Loucy (cell line): Measurements from ENCODE around the gene NEO1.

Source experiments
- H2AFZ ChIP-seq: fragments of 200-600 bp; sonication (generic); 2 replicates; pipeline ENCODE4 v1.6.0; 2016; ENCODE audit warnings: antibody characterized with exemption, mild to moderate bottlenecking, low read length, moderate library complexity
- H3F3A ChIP-seq: fragments of 200-600 bp; 2 replicates; pipeline ENCODE4 v1.6.0; 2016; ENCODE audit warnings: antibody characterized with exemption, low read depth, mild to moderate bottlenecking
- H3K27me3 ChIP-seq: fragments of 200-600 bp; sonication (generic); 2 replicates; pipeline ENCODE4 v1.6.1; 2014; ENCODE audit warnings: low read length, mild to moderate bottlenecking; ENCODE audit not compliant: insufficient read depth, poor library complexity, severe bottlenecking
- H3K36me3 ChIP-seq: fragments of 200-600 bp; sonication (generic); 2 replicates; pipeline ENCODE4 v1.6.1; 2016; ENCODE audit warnings: low read length; ENCODE audit not compliant: insufficient read depth
- H3K4me1 ChIP-seq: fragments of 200-600 bp; sonication (generic); 2 replicates; pipeline ENCODE4 v1.5.1; 2014; ENCODE audit warnings: low read length, mild to moderate bottlenecking; ENCODE audit not compliant: insufficient read depth, poor library complexity, severe bottlenecking
- H3K4me2 ChIP-seq: fragments of 200-600 bp; sonication (generic); 2 replicates; pipeline ENCODE4 v1.6.0; 2014; ENCODE audit warnings: antibody characterized with exemption, low read length, low read depth, mild to moderate bottlenecking; ENCODE audit not compliant: poor library complexity, severe bottlenecking
- H3K4me3 ChIP-seq: fragments of 200-600 bp; sonication (generic); 2 replicates; pipeline ENCODE4 v1.5.1; 2014; ENCODE audit warnings: low read length, mild to moderate bottlenecking, mixed read lengths; ENCODE audit not compliant: poor library complexity, severe bottlenecking
- H3K79me2 ChIP-seq: fragments of 200-600 bp; sonication (generic); 2 replicates; pipeline ENCODE4 v1.6.1; 2014; ENCODE audit warnings: low read length; ENCODE audit not compliant: insufficient read depth
- H3K9ac ChIP-seq: fragments of 200-600 bp; sonication (generic); 2 replicates; pipeline ENCODE4 v1.6.0; 2014; ENCODE audit warnings: mild to moderate bottlenecking, low read depth, low read length, moderate library complexity; ENCODE audit not compliant: poor library complexity, severe bottlenecking
- H3K9me2 ChIP-seq: fragments of 200-600 bp; sonication (generic); replicated peaks from 2 replicates; pipeline ENCODE4 v1.6.1; 2016; ENCODE audit warnings: low read depth, low read length, mixed read lengths
- H3K9me3 ChIP-seq: fragments of 200-600 bp; sonication (generic); 2 replicates; pipeline ENCODE4 v1.6.1; 2014; ENCODE audit warnings: mild to moderate bottlenecking, antibody characterized with exemption, low read length, low read depth; ENCODE audit not compliant: insufficient read depth
- H4K20me1 ChIP-seq: fragments of 200-600 bp; sonication (generic); 2 replicates; pipeline ENCODE4 v1.6.0; 2014; ENCODE audit warnings: antibody characterized with exemption, low read length, mild to moderate bottlenecking; ENCODE audit not compliant: insufficient read depth, poor library complexity, severe bottlenecking
- EZH2phosphoT487 ChIP-seq: fragments of 200-600 bp; IDR thresholded peaks from 2 replicates; pipeline ENCODE4 v1.6.1; 2018; ENCODE audit warnings: antibody characterized with exemption, mild to moderate bottlenecking, moderate library complexity, borderline replicate concordance
- TF ChIP-seq, protein P1 (sequence below): fragments of 200-600 bp; sonication (generic); conservative IDR thresholded peaks from 2 replicates; pipeline ENCODE4 v1.5.1; 2014; ENCODE audit warnings: mild to moderate bottlenecking, antibody characterized with exemption, low read length

NEO1 gene

GRCh38 chr15:73338606-73339374 is 286.5 kb downstream of the NEO1 start:
- Histone ChIP-seq H3K27me3 (no peaks in the 10 kb centered on the region), H3K9me2 (no peaks in the 10 kb centered on the region), H3K4me1 (no peaks in the 10 kb centered on the region), H3F3A (no peaks in the 10 kb centered on the region), H3K36me3 (no peaks in the 10 kb centered on the region), H4K20me1 (no peaks in the 10 kb centered on the region), H2AFZ (no peak overlapping the region), H3K4me3 (no peak overlapping the region), H3K9me3 (no peaks in the 10 kb centered on the region), H3K9ac (no peak overlapping the region), H3K79me2 (no peaks in the 10 kb centered on the region), H3K4me2 (no peak overlapping the region)
- TF ChIP-seq EZH2phosphoT487 = no peak

DNA sequence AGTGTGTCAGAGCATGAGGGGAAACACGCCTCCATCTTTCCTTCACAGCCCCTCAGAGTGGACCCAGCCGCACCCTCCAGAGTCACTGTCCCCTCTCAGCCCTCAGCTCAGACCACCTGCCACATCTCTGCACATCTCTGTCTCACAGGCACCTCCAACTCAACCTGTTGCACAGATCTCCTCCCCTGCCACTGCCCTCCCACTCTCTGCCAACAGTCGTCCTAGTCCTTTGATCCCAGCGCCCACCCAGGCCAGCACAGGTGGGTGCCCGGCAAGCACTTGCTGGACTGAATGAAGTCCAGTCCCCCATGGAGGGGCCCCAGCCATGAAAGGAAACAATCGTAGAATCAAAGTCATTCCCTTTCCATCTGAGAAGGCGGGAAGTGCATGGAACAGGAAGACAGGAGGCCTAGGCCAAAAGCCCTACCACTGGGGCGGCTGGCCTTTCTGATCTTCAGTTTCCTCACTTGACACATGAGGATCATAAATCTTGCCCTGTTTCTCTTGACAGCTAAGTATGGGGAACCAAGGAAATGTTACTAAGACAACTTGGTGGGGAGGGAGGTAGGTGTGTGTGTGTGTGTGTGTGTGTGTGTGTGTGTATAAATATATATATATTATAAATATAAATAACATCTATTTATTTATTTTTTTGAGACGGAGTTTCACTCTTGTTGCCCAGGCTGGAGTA is 288.4 kb downstream of the NEO1 start:
- no peaks in the 10 kb centered on the region for H3K9me2 ChIP-seq
- TF ChIP-seq, protein P1, sequence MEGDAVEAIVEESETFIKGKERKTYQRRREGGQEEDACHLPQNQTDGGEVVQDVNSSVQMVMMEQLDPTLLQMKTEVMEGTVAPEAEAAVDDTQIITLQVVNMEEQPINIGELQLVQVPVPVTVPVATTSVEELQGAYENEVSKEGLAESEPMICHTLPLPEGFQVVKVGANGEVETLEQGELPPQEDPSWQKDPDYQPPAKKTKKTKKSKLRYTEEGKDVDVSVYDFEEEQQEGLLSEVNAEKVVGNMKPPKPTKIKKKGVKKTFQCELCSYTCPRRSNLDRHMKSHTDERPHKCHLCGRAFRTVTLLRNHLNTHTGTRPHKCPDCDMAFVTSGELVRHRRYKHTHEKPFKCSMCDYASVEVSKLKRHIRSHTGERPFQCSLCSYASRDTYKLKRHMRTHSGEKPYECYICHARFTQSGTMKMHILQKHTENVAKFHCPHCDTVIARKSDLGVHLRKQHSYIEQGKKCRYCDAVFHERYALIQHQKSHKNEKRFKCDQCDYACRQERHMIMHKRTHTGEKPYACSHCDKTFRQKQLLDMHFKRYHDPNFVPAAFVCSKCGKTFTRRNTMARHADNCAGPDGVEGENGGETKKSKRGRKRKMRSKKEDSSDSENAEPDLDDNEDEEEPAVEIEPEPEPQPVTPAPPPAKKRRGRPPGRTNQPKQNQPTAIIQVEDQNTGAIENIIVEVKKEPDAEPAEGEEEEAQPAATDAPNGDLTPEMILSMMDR = no peak
- no peak for TF ChIP-seq EZH2phosphoT487
- no peak overlapping the region for H3K9ac ChIP-seq
- H3F3A ChIP-seq = no peaks in the 10 kb centered on the region
- H3K36me3 ChIP-seq = no peaks in the 10 kb centered on the region
- no peaks in the 10 kb centered on the region for H3K79me2 ChIP-seq
- no peak overlapping the region for H3K4me3 ChIP-seq
- no peaks in the 10 kb centered on the region for H3K9me3 ChIP-seq
- H3K4me1 ChIP-seq = no peaks in the 10 kb centered on the region
- no peak overlapping the region for H2AFZ ChIP-seq
- H3K4me2 ChIP-seq = no peak overlapping the region
- H4K20me1 ChIP-seq = no peaks in the 10 kb centered on the region
- H3K27me3 ChIP-seq = no peaks in the 10 kb centered on the region

DNA sequence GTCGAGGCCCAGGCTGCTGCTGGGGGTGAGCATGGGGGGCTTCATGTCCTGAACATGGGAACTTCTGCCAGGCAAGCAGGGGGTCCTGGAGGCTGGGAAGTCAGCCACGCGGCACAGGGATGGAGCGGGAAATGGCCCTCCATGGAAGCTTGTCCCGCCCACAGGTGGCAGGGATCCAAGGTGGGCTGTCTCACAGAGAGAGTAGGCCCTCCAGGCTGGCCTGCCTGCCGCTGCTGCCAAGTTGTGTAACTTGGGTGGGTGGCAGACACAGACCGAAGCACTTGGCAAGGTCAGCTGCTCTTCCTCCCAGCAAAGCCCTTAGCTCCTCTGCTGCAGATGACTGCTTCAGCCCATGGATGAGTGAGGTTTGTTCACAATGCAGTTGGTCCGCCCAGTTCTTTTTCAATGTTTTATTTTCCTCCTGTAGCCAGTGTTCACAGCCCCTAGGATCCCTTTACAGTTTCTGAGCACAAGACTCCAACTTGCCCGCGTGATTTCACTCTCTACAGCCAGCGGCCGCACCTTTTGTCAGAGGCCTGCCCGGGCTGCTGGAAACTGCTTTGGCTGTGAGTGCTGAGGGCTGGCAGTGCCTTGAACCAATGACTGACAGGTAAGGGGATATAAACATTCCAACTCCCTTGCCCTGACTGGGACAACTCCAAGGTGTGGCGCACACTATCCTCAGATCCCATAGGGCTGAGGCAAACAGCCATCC is 289.8 kb downstream of the NEO1 start:
- Histone ChIP-seq H3K27me3 (no peaks in the 10 kb centered on the region), H3K36me3 (no peaks in the 10 kb centered on the region), H3K4me1 (no peaks in the 10 kb centered on the region), H3K9me2 (no peaks in the 10 kb centered on the region), H2AFZ (no peak overlapping the region), H3K4me2 (no peak overlapping the region), H3K79me2 (no peaks in the 10 kb centered on the region), H3K9me3 (no peaks in the 10 kb centered on the region), H3K9ac (no peak overlapping the region), H3F3A (no peaks in the 10 kb centered on the region), H4K20me1 (no peaks in the 10 kb centered on the region), H3K4me3 (no peak overlapping the region)
- TF ChIP-seq, protein P1 = no peak
- no peak for TF ChIP-seq EZH2phosphoT487
